Bronchial epithelial cell (primary cell): ENCODE measurements around the gene DTHD1. TPM values are rescaled to one million over a fixed set of nuclear protein-coding genes. Genes with fewer than 3 reads are reported as not detected.

ENCODE experiments used
- DNase-seq: peaks from one replicate; pipeline ENCODE4 v3.0.0-alpha.2; 2010; ENCODE audit warnings: low read depth
- FAIRE-seq: peaks from 2 replicates; lab custom pipeline; 2011; peaks lifted over from hg19 to GRCh38; lab: Jason Lieb, UNC
- H3K27me3 ChIP-seq: 2 replicates; pipeline ENCODE4 v1.5.1; 2011; ENCODE audit warnings: low read length; ENCODE audit not compliant: control insufficient read depth, insufficient read depth
- H3K36me3 ChIP-seq: 2 replicates; pipeline ENCODE4 v1.5.1; 2011; ENCODE audit warnings: low read length; ENCODE audit not compliant: control insufficient read depth, insufficient read depth
- H3K4me3 ChIP-seq: 2 replicates; pipeline ENCODE4 v1.5.1; 2011; ENCODE audit warnings: mild to moderate bottlenecking, low read depth, low read length, control low read depth
- total RNA-seq: library from RNA; depleted of rRNA; stranded (reverse); fragments of >200 nt; gene quantifications from 2 replicates; pipeline ENCODE4 v1.2.1, GENCODE V29; 2014
- TF ChIP-seq, protein P1 (sequence below): IDR thresholded peaks from 2 replicates; pipeline ENCODE4 v1.5.1; 2011; ENCODE audit warnings: mild to moderate bottlenecking, moderate library complexity, low read length, control low read depth, inconsistent platforms; ENCODE audit not compliant: insufficient read depth, severe bottlenecking

DTHD1 gene
- total RNA-seq, 1 donor from 2014 or later = under 0.01 TPM

DNA sequence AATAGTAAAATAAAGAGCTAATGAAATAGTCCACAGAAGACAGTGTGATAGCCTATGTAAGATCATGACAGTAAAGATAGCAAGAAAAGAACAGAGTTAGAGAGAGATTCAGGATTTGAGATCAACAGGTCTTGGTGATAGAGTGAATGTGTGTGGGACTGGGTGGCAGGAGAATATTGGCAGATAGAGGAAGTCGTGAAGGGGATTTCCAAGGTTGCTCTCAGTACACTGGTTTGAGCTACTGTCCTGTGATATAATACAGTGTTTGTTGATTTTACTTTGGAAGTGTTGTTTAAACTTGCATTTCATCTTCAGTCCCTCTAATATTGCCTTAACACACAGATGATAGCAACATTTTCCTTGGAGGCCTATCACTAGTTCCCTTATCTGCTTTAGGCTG, 44.1 kb downstream of the DTHD1 start:
- DNase-seq = peak; percentile 17
- H3K27me3 ChIP-seq = no peaks in the 10 kb centered on the region
- FAIRE-seq = no peak
- TF ChIP-seq, protein P1, sequence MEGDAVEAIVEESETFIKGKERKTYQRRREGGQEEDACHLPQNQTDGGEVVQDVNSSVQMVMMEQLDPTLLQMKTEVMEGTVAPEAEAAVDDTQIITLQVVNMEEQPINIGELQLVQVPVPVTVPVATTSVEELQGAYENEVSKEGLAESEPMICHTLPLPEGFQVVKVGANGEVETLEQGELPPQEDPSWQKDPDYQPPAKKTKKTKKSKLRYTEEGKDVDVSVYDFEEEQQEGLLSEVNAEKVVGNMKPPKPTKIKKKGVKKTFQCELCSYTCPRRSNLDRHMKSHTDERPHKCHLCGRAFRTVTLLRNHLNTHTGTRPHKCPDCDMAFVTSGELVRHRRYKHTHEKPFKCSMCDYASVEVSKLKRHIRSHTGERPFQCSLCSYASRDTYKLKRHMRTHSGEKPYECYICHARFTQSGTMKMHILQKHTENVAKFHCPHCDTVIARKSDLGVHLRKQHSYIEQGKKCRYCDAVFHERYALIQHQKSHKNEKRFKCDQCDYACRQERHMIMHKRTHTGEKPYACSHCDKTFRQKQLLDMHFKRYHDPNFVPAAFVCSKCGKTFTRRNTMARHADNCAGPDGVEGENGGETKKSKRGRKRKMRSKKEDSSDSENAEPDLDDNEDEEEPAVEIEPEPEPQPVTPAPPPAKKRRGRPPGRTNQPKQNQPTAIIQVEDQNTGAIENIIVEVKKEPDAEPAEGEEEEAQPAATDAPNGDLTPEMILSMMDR = no peak
- H3K36me3 ChIP-seq = no peaks in the 10 kb centered on the region
- H3K4me3 ChIP-seq = no peak overlapping the region

DNA sequence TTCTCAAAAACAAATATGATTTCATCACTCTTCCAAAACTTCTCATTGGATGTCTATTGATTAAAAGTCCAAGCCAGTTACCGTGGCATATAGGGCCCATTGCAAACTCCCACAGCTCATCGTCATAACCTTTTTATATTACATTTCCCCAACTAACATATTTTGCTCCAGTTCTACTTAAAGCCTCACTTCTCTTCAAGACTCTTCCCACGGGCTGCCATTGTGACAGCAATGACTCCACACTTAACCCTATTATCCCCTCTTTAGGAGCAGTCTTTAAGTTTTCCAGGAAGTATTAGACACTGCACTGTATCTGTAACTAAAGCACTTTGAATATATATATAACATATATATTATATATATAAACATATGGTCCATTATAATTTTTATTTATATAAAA, 44.5 kb downstream of the DTHD1 start:
- DNase-seq (no peak), FAIRE-seq (no peak)
- Histone ChIP-seq H3K4me3 (no peak overlapping the region), H3K27me3 (no peaks in the 10 kb centered on the region), H3K36me3 (no peaks in the 10 kb centered on the region)
- TF ChIP-seq, protein P1 = no peak

DNA sequence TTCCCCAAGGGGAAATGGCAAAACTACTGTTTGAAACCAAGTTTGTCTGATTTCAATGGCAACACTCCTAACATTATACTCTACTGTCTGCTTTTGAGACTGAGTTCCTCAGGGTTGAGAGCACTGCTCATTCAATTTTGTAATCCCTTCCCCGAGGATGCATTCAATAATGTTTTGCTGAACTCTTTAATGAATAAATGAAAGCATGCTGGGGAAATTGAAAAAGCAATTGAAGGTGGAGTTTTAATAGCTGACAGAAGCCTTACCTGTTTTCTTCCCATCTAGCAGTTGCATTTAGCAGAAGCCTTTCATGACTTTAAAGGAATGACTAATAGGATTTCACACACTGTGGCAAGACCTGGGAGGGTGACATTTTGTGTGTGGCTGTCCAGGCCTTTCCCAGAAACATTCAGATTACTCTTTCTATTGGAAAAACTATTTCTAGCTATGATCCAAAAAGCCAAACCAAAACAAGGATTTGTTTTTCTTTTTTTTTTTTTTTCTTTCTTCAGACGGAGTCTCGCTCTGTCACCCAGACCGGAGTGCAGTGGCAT, 45.1 kb downstream of the DTHD1 start:
- no peaks in the 10 kb centered on the region for H3K36me3 ChIP-seq
- TF ChIP-seq, protein P1 = no peak
- FAIRE-seq = no peak
- DNase-seq = peak; percentile 30
- H3K4me3 ChIP-seq = no peak overlapping the region
- H3K27me3 ChIP-seq = no peaks in the 10 kb centered on the region

DNA sequence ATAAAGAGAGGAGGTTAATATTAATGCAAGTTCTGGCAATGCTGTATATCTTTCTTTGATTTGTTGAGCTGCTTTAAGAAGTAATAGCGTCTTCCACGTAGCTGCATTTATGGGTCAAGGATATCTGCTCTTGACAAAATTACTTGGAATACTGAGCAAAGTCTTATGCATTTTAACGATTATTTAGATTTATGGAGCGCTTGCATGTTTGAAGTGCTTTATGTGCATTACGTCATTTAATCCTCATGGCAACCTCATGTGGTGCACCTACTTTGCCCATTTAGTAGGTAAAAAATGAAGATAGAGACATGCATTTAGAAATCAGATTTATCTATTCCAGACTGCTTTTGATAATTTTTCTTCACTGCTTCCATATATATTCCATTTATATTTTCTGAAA, 46.0 kb downstream of the DTHD1 start:
- no peak for FAIRE-seq
- no peaks in the 10 kb centered on the region for H3K36me3 ChIP-seq
- DNase-seq = no peak
- no peaks in the 10 kb centered on the region for H3K27me3 ChIP-seq
- TF ChIP-seq, protein P1 = no peak
- H3K4me3 ChIP-seq = no peak overlapping the region

- TF ChIP-seq, protein P1 = no peak
- no peaks in the 10 kb centered on the region for H3K27me3 ChIP-seq
Measured at GRCh38 chr4:36328130-36328529, 46.7 kb downstream of the DTHD1 start.

GRCh38 chr4:36329228-36329627, 47.8 kb downstream of the DTHD1 start:
- FAIRE-seq (no peak), DNase-seq (no peak)
- H3K4me3 ChIP-seq = no peak overlapping the region
- TF ChIP-seq, protein P1 = no peak
- H3K27me3 ChIP-seq = no peaks in the 10 kb centered on the region
- no peaks in the 10 kb centered on the region for H3K36me3 ChIP-seq

More at GRCh38 chr4:36328130-36328529, 46.7 kb downstream of the DTHD1 start:
- no peaks in the 10 kb centered on the region for H3K36me3 ChIP-seq
- H3K4me3 ChIP-seq = no peak overlapping the region
- DNase-seq (no peak), FAIRE-seq (no peak)
